ENCODE measurements around the gene CEACAM18.
"Not testable (repeated sequence)": the region's sequence is repeated elsewhere in the genome, so short reads cannot be mapped to it uniquely, and the experiment has no call there.

CEACAM18 gene

GRCh38 chr19:51461723-51462161 is 16.6 kb upstream of the CEACAM18 start:
- no peak for DNase-seq (ENCODE audit: low spot score)

GRCh38 chr19:51462276-51462675 is 16.1 kb upstream of the CEACAM18 start:
- no peak for DNase-seq (ENCODE audit: low spot score)

- DNase-seq (ENCODE audit: low spot score), result no peak
Measured at GRCh38 chr19:51462681-51463080, 15.7 kb upstream of the CEACAM18 start.

GRCh38 chr19:51463976-51464581 is 14.3 kb upstream of the CEACAM18 start:
- DNase-seq (ENCODE audit: low spot score), result not testable (repeated sequence)

- no peak for DNase-seq (ENCODE audit: low spot score)
Measured at GRCh38 chr19:51466723-51467122, 11.6 kb upstream of the CEACAM18 start.

- no peak for DNase-seq (ENCODE audit: low spot score)
Measured at GRCh38 chr19:51467864-51468544, 10.3 kb upstream of the CEACAM18 start.

- DNase-seq (ENCODE audit: low spot score), result no peak
Measured at GRCh38 chr19:51468545-51468920, 9.8 kb upstream of the CEACAM18 start.

- no peak for DNase-seq (ENCODE audit: low spot score)
Measured at GRCh38 chr19:51469162-51469561, 9.2 kb upstream of the CEACAM18 start.

- no peak for DNase-seq (ENCODE audit: low spot score)
Measured at GRCh38 chr19:51469629-51470028, 8.7 kb upstream of the CEACAM18 start.

- DNase-seq (ENCODE audit: low spot score), result no peak
Measured at GRCh38 chr19:51470966-51471365, 7.4 kb upstream of the CEACAM18 start.

- no peak for DNase-seq (ENCODE audit: low spot score)
Measured at GRCh38 chr19:51471527-51471926, 6.8 kb upstream of the CEACAM18 start.

GRCh38 chr19:51472607-51473006 is 5.7 kb upstream of the CEACAM18 start:
- no peak for DNase-seq (ENCODE audit: low spot score)

GRCh38 chr19:51473009-51473707 is 5.2 kb upstream of the CEACAM18 start:
- peak; percentile 69 for DNase-seq (ENCODE audit: low spot score)

- DNase-seq (ENCODE audit: low spot score), result no peak
Measured at GRCh38 chr19:51476164-51476563, 2.2 kb upstream of the CEACAM18 start.

- DNase-seq (ENCODE audit: low spot score), result no peak
Measured at GRCh38 chr19:51477344-51477743, 995 bp upstream of the CEACAM18 start.

GRCh38 chr19:51479531-51480331 is 1.4 kb downstream of the CEACAM18 start:
- DNase-seq (ENCODE audit: low spot score), result no peak

- DNase-seq (ENCODE audit: low spot score), result no peak
Measured at GRCh38 chr19:51480590-51480989, 2.3 kb downstream of the CEACAM18 start.

GRCh38 chr19:51485960-51486660 is 7.8 kb downstream of the CEACAM18 start:
- no peak for DNase-seq (ENCODE audit: low spot score)

GRCh38 chr19:51488491-51488890 is 10.2 kb downstream of the CEACAM18 start:
- no peak for DNase-seq (ENCODE audit: low spot score)

- no peak for DNase-seq (ENCODE audit: low spot score)
Measured at GRCh38 chr19:51489113-51489512, 10.8 kb downstream of the CEACAM18 start.

- DNase-seq (ENCODE audit: low spot score), result no peak
Measured at GRCh38 chr19:51490676-51491075, 12.3 kb downstream of the CEACAM18 start.

GRCh38 chr19:51491586-51491985 is 13.2 kb downstream of the CEACAM18 start:
- no peak for DNase-seq (ENCODE audit: low spot score)
